ENCODE results near the gene REV1.
"Not testable (repeated sequence)": the region's sequence is repeated elsewhere in the genome, so short reads cannot be mapped to it uniquely, and the experiment has no call there.

REV1 gene

GRCh38 chr2:99399795-99400194, 90.0 kb downstream of the REV1 start:
- DNase-seq = no peak

GRCh38 chr2:99399063-99399462, 90.8 kb downstream of the REV1 start:
- DNase-seq = no peak

- no peak for DNase-seq
These were observed 91.5 kb downstream of the REV1 start for GRCh38 chr2:99398303-99398702.

- no peak for DNase-seq
These were observed 92.4 kb downstream of the REV1 start for GRCh38 chr2:99397266-99397920.

- DNase-seq = no peak
These were observed 94.2 kb downstream of the REV1 start for GRCh38 chr2:99395589-99396130.

GRCh38 chr2:99389946-99390345, 99.9 kb downstream of the REV1 start:
- DNase-seq = no peak

- no peak for DNase-seq
These were observed 100.4 kb downstream of the REV1 start for GRCh38 chr2:99389371-99389770.

GRCh38 chr2:99388892-99389291, 100.9 kb downstream of the REV1 start:
- no peak for DNase-seq

GRCh38 chr2:99386011-99386410, 103.8 kb downstream of the REV1 start:
- no peak for DNase-seq

GRCh38 chr2:99382143-99382542, 107.7 kb downstream of the REV1 start:
- DNase-seq = no peak

- no peak for DNase-seq
These were observed 109.3 kb downstream of the REV1 start for GRCh38 chr2:99380376-99381010.

- DNase-seq = no peak
These were observed 111.9 kb downstream of the REV1 start for GRCh38 chr2:99377879-99378278.

GRCh38 chr2:99376254-99376864, 113.5 kb downstream of the REV1 start:
- DNase-seq = no peak

- no peak for DNase-seq
These were observed 115.1 kb downstream of the REV1 start for GRCh38 chr2:99374747-99375146.

GRCh38 chr2:99373144-99373543, 116.7 kb downstream of the REV1 start:
- no peak for DNase-seq

GRCh38 chr2:99368854-99369253, 121.0 kb downstream of the REV1 start:
- DNase-seq = not testable (repeated sequence)

- no peak for DNase-seq
These were observed 124.2 kb downstream of the REV1 start for GRCh38 chr2:99365661-99366060.

- no peak for DNase-seq
These were observed 133.0 kb downstream of the REV1 start for GRCh38 chr2:99356853-99357252.

GRCh38 chr2:99354825-99355224, 135.0 kb downstream of the REV1 start:
- not testable (repeated sequence) for DNase-seq

GRCh38 chr2:99354070-99354469, 135.7 kb downstream of the REV1 start:
- DNase-seq = no peak

Measured in activated CD4-positive, alpha-beta T cell treated with anti-CD3 and anti-CD28 coated beads for 48 hours (primary cell).